ENCODE measurements around the gene KDM3A.
A peak's percentile ranks its signal among the peaks of the same experiment; 100 is the strongest.
"Not testable (repeated sequence)": the region's sequence is repeated elsewhere in the genome, so short reads cannot be mapped to it uniquely, and the experiment has no call there.

KDM3A gene

DNA sequence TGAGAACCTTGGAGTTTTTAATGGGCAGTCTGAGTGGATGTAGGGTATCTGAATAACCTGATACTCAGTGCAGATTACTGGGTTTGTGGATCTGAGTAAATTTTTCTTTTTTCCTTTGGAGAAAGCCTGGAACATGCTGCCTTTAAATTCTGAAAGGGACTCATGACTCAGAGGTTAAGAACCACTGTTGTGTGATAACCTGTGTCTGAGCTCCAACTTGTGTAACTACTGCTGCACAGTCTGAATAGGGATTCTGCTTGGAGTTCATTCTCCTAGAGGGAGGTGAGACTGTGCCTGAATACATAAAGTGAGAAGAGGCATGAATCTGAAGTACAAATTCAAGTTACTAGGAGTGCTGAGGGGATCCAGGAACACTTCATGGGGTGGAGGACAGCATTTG, 36.2 kb downstream of the KDM3A start:
- DNase-seq: no peak

DNA sequence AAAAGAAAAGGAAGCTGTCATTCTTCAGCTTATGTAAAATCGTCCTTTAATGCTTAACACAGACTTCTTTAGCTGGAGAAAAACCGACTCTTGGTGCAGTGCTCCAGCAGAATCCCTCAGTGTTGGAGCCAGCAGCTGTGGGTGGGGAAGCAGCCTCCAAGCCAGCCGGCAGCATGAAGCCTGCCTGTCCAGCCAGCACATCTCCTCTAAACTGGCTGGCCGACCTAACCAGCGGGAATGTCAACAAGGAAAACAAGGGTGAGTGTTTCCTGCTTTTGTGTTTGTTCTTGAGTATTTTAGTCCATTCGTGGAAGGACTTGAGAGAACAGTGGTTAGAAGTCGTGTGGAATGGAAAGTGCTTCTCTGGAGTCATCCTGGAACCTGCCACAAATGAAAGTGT, 38.9 kb downstream of the KDM3A start:
- no peak for DNase-seq

DNA sequence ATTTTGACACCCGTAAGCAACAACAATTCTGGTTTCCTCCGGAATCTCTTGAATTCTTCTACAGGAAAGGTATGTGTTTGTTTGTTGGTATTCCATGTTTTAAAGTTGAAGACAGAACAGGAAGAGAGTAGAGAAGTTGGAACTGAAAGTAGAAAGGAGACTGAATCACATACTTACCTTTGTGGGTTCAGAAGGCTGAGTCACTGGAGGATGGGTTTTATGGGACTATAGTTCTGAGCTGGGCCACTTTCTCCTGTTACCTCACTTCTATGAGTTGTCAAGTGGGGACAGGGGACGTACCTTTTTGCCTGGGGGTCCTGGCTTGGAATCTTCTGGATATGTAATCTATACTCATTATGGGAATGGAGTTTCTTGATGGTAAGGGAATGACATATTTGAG, 40.9 kb downstream of the KDM3A start:
- DNase-seq: no peak

DNA sequence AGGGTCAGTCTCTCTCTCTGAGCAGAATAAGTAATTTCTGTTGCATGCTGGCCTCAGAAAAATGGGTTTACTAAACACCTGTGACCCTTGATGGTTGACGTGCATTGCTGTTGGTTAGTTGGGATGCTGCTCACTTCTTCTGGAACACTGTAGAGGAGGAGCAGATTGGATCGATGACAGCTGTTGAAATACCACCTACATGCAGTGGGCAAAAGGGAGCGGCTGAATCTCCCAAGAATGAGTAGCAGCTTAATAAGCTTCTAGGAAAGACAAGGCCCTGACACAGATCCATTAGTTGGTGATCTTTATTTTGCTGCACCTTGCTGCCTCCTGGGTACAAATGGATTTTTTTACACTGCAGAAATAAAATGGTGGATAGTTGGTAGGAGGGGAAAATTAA, 43.2 kb downstream of the KDM3A start:
- DNase-seq: no peak

DNA sequence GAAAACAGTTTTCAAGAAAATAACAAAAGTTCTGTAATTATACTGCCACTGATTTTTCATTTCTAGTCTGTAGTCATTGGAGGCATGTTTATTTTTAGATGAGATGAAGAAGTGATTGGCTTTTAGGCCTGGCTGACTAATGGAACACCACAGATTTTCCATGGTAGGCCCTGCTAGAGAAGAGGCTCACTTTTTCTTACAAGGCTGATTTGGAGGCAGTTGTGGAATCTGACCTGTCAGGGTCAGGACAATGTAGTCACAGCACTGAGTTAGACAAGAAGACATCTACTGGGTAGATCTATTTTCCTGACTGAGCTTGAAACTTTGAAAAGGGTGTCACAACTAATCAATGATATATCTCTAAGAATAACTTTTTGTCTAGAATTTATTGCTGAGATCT, 43.9 kb downstream of the KDM3A start:
- DNase-seq: no peak

DNA sequence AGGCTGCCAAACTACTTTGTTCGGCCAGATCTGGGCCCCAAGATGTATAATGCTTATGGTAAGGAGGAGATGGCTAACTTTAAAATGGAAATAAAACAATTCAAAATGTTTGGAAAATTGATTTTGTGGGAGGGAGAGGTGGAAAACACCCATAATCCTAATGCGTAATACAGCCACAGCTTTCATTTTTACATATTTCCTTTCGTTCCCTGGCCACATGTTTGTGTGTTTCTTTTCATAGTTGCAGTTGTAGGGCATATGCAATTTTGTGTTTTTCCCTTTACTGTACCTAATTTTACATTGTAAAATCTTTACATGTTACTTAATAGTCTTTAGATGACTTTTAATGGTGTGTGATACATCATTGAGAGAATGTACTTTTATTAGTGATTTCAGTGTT, 44.6 kb downstream of the KDM3A start:
- DNase-seq: no peak

DNA sequence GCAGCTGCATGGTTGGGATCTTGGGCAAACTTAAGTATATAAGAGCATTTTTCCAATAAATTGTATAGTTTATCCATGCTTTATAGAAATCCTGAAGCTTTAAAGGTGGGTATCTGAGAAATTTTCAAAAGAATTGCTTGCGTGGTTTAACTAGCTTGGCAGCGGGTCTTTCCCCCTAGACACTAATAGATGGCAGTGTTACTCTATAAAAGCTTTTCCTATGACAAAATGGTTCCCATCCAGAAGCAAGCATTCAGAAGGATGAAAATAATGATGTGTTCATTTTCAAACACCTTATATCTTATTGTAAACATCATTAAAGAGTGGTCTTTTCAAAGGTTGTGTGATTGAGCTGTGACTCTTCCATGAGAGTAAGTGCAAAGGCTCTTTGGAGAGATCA, 45.9 kb downstream of the KDM3A start:
- no peak for DNase-seq

DNA sequence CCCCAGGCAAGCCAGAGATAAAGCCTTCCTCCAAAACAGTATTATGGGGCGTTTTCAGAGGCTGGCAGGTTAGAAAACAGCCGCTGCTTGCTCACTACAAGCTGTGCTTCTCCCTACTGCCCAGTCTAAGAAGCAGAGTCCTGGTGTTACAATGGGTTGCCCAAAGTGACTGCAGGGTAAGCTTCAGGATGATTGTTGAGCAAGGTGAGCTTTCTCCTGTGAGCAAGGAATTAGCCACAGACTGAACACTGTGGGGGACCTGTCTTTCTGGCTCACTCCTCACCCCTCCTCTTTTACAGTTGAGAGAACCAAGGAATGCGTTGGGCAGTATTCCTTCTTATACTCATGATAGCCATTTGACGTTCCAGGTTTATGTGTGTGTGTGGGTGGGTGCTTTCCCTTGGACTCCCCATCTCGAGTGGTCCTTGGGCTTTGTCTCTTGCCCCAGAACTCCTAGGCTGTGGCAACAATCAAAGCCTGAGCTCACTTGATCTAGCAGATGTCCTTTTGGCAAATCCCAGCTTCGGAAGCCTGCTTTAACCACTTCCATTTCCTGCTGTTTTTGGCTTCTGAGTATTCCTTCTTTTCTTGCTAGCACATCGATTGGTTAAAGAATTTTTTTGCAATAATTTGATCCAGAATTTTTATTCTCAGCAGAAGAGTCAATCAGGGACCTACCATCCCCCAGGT, 47.5 kb downstream of the KDM3A start:
- DNase-seq: no peak

DNA sequence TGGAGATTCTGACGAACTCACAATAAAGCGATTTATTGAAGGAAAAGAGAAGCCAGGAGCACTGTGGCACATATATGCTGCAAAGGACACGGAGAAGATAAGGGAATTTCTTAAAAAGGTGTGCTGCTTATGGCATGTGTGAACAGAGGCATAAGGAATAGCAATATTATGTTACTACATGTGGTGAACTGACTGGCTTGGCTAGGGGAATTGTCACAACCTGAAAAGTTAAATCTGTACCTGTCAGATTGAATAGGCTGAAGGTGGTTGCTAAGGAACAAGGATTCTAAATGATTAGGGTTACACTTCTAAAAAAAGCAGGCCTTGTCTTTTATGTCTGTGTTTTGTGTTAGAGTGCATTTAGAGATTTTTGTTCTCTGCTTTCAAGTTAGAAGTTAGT, 48.4 kb downstream of the KDM3A start:
- no peak for DNase-seq

DNA sequence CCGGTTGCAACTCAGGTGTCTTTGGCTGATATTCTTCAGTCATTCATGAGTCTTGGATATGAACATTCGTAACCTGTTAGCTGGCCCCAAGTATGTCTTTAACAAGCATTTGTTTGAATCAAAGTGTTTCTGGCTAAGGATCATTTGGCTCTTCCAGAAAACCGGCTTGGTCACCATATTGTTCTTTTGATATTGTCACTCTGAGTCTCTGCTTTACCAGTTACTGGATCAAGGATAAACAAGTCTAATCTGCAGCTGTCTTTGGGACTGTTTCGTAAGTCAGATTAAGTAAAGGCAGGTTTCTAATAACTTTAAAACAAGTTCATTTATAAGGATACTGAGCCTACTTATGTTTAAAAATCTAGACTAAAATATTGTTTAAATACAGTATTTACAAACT, 49.1 kb downstream of the KDM3A start:
- no peak for DNase-seq

DNA sequence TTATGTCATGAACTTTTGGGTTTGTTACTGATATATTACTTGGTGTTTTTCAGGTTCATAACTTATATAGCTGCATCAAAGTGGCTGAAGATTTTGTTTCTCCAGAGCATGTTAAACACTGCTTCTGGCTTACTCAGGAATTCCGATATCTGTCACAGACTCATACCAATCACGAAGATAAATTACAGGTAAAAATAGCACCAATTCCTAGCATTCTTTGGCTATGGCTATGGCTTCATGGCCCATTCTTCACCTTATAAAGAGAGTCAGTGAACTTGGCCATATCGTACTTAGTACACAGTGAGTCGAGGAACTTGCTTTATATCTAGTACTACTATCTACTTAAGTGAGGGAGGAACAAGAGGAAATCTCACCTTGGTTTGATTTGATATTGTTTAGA, 49.9 kb downstream of the KDM3A start:
- DNase-seq: no peak

DNA sequence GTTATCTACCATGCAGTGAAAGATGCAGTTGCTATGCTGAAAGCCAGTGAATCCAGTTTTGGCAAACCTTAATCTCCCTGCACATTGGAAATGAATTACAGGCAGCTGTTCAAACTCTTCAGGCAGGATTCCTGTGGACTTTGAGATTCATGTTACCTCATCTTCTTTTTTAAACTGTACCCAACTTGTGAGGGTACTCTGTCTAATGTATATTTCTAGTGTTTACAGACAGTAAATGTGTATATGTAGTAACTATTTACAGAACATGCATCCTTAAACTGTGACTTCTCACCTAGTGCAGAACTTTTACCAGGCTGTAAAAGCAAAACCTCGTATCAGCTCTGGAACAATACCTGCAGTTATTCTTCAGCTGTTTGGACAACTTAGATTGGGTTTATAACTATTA, 50.9 kb downstream of the KDM3A start:
- no peak for DNase-seq

DNA sequence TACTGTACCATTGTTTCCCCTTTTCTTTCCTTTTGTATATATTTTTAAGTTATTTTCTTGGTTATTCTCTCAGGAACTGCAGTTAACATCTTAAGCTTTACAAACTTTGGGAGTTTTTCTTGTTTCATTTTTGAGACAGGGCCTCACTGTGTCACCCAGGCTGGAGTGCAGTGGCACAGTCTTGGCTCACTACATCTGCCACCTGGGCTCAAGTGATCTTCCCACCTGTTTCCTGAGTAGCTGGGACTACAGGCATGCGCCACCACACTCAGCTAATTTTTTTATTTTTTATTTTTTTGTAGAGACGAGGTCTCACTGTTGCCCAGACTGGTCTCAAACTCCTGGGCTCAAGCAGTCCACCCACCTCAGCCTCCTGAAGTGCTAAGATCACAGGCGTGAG, 55.2 kb downstream of the KDM3A start:
- not testable (repeated sequence) for DNase-seq

DNA sequence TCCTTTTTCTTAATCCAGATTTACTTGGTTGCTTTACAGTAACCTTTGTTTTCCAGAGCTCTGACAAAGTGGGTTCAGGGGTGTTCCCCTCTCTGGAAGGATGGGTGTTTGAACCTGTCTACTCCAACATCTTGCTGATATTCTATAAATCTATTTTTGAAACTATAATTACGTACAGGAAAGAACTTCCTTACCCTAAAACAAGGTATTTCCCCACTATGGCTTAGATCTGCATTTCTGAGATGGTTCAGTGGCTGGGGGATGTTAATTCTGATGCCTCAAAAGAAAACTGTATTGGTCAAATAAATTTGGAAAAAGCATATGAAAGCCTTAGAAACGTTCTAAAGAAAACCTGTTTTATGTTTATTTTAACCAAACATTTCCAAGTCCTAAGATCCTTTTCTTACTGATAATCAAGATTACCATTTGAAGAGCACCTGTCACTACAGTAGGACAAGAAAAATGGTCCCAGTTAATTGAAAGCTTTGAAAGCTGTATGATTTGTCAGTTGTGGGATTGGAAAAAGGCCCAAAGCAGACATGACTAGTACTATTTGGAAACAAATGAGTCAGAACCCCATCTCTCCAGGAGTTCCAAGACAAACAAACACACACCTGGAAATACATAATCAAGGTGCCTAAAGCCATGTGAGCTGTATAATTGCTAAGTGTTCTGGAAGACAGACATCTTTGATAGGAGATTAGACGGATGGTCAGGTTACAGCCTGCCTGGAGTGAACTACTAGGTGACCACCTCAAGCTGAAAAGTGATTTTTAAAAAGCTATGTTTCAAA, 57.5 kb downstream of the KDM3A start:
- DNase-seq: no peak

DNA sequence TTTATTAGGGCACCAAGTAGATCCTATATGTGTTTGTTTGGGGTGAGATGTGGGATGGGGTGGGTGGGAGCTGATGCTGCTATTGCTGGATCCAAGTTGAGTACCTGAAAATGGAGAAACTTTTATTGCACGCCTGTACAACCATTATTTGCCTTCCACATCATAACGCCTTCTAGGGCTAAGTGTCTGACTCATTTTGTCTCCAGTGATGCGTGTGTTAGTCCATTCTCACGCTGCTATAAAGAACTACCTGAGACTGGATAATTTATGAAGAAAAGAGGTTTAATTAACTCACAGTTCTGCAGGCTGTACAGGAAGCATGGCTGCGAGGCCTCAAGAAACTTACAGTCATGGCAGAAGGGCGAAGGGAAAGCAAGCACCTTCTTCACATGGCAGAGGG, 58.2 kb downstream of the KDM3A start:
- DNase-seq: no peak

DNA sequence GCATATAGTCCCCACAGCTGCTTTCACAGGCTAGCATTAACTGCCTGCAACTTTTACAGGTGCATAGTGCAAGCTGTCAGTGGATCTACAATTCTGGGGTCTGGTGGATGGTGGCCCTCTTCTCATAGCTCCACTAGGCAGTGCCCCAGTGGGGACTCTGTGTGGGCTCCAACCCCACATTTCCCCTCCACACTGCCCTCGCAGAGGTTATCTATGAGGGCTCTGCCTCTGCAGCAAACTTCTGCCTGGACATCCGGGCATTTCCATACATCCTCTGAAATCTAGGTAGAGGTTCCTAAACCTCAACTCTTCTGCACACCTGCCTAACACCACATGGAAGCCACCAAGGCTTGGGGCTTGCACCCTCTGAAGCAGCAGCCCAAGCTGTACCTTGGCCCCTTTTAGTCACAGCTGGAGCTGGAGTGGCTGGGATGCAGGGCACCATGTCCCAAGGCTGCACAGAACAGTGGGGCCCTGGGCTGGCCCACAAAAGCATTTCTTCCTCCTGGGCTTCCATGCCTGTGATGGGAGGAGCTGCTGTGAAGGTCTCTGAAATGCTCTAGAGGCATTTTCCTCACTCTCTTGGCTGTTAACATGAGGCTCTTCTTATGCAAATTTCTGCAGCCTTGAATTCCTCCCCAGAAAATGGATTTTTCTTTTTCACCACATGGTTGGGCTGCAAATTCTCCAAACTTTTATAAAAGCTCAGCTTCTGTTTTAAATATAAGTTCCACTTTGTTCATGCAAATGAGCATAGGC, 59.3 kb downstream of the KDM3A start:
- no peak for DNase-seq

DNA sequence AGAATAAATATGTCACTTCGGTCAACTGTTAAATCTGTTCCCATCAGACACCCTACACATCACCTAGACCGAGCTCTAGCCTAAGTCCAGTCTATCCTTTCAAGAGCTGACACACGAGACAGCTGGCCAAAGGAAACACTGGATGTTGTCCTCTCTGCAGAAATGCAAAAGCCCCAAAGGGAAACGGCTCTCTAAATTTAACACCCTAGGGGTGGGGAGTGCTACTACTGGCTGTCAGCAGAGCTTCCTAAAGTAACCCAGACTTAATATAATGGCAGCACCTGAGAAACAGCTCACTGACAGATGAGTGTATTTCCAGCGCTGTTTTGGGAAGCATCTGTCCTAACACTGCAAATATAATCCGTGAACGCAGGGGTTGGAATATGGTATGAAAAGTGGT, 66.4 kb downstream of the KDM3A start:
- DNase-seq: no peak

DNA sequence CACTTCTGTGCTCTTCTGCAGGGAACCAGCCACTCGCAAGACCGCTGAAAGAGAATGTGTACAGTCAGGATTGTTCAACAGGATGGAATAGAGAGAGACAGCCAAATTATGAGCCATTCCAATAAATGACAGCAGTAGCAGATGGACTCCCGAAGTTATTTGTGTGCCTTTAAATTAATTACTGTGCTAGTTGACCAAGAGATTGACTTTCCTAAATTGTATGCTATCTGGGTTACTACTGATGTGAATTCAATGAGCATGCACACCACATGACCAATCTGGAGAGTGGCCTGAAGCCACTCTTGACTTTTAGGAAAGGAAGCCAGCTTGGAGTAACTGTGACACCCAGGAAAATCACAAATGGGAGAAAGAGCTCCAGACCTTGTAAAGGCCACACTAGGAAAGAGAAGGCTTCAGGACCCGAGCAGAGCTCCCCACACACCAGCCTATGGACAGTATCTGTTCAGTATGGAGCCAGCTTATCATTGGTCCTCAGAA, 69.3 kb downstream of the KDM3A start:
- DNase-seq: no peak

DNA sequence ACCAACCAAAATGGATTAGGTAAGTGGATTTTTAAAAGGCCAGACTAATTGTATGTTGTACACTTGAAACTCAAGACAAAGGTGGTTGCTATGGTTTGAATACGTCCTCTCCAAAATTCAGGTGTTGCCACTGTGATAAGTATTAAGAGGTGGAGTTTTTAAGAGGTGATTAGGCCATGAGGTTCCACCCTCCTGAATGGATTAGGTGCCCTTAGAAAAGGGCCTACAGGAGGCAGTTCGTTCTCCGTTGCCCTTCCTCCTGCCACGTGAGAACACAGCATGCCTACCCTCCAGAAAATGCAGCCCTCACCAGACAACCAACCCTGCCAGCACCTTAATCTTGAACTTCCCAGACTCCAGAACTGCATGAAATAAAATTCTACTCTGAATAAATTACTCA, 70.9 kb downstream of the KDM3A start:
- DNase-seq: no peak

DNA sequence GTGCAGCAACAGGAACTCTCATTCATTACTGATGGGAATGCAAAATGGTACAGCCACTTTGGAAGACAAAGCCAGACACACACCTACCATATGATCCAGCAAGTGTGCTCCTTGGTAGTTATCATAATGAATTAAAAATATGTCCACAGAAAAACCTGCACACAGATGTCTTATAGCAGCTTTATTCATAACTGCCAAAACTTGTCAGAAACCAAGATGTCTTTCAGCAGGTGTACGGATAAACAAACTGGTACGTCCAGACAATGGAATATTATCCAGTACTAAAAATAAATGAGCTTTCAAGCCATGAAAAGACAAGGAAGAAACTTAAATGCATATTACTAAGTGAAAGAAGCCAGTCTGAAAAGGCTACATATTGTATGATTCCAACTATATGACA, 71.7 kb downstream of the KDM3A start:
- DNase-seq: no peak

DNA sequence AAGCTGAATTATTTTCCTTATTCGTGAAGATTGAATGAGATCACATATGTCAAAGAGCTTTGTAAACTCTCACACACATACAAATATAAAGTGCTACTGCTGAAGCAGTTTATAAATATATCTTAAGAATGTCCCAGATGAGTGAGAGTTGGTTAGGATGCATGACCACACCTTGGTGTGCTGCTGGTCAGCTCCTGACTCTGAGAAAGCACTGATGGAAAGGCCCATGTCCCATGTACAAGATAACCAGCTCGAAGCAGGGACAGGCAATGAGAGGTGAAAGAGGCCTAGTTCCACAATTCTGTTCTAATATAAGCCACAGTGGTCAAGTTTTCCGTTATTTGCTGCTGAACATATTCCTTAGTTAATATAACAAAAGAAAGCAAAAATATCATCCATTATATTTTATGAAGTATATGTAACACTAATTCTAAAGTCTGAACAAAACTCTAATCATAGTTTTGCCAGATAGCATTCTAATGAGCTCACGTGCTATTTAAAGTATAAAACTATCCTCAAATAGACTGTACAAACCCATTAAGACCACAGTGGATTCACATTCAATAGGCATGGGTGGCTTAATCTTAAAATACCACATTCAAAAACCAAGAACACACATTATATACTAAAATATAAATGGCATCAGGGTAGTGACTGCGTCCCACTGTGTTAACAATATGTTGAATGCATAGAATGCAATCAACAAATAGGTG, 72.9 kb downstream of the KDM3A start:
- DNase-seq: no peak

DNA sequence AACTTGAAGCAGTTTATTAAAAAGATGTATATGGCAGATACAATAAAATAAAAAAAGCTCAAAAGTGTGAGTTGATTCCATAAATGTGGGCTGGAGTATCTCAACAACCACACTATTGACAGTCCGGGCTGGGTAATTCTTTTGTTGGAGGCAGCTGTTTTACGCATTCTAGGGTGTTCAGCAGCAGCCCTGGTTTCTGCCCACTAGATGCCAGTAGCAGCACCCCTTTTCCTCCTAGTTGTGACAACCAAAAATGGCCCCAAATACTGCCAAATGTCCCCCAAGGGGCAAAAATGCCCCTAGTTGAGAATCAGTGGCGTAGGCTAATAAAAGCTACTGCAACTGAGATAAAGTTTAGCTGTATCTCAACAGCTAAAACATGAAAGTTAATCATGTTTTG, 77.3 kb downstream of the KDM3A start:
- peak; percentile 54 for DNase-seq

DNA sequence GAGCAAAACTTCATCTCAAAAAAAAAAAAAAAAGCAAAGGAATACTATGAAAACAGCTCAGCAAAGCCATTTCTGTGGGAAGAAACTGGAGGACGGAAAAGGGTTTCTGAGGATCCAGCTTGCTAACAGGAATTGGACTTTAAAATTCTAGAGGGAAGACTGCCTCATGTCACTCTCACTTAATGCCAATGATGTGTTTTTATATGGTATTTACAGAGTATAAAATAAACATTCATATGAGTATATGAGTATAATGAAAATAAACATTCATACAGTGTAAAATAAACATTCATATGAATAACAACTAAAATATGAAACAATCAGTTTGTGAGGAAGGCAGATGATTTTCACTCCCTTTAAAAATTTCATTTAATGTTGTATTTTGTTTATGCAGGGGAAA, 78.2 kb downstream of the KDM3A start:
- no peak for DNase-seq
